Suprapubic skin (tissue), 4 donors: ENCODE data around the gene ACACB. TPM values are rescaled to one million over a fixed set of nuclear protein-coding genes. Genes with fewer than 3 reads are reported as not detected.

Experiments used
- DNase-seq, 2 donors: peaks; one replicate each; pipeline ENCODE4 v3.0.0-alpha.2; 2019; ENCODE audit warnings: low spot score in 2 of 2
- H3K27ac ChIP-seq: fragments of 200-600 bp; sonication (generic); one replicate; pipeline ENCODE4 v1.5.1; 2019
- H3K27me3 ChIP-seq: fragments of 200-600 bp; sonication (generic); one replicate; pipeline ENCODE4 v1.5.1; 2019
- H3K36me3 ChIP-seq: fragments of 200-600 bp; sonication (generic); one replicate; pipeline ENCODE4 v1.5.1; 2019
- H3K4me1 ChIP-seq: fragments of 200-600 bp; sonication (generic); one replicate; pipeline ENCODE4 v1.5.1; 2019
- H3K4me3 ChIP-seq: fragments of 200-600 bp; sonication (generic); one replicate; pipeline ENCODE4 v1.5.1; 2019; ENCODE audit warnings: mild to moderate bottlenecking
- H3K9me3 ChIP-seq: fragments of 200-600 bp; sonication (generic); one replicate; pipeline ENCODE4 v1.5.1; 2019
- CTCF ChIP-seq, 2 donors: fragments of 200-600 bp in 1 of 2; fragments of 450-650 bp in 1 of 2; sonication (generic) in 1 of 2; IDR thresholded peaks; one replicate each; pipeline ENCODE4 v1.5.1; 2016 to 2019; ENCODE audit warnings: antibody characterized with exemption in 2 of 2, mild to moderate bottlenecking in 1 of 2, moderate library complexity in 1 of 2
- EP300 ChIP-seq: sonication (generic); formaldehyde crosslinking; IDR thresholded peaks from one replicate; pipeline ENCODE4 v1.6.1; 2017; ENCODE audit warnings: antibody characterized with exemption
- POLR2A ChIP-seq, 2 donors: fragments of 450-650 bp; IDR thresholded peaks; one replicate each; pipeline ENCODE4 v1.6.1; 2017; ENCODE audit warnings: antibody characterized with exemption in 2 of 2, mild to moderate bottlenecking in 2 of 2, moderate library complexity in 2 of 2
- POLR2AphosphoS5 ChIP-seq, 3 donors: sonication (generic); formaldehyde crosslinking; IDR thresholded peaks; one replicate each; pipeline ENCODE4 v1.6.1; 2017; ENCODE audit warnings: antibody characterized with exemption in 3 of 3
- WGBS: methylation state at CpG from one replicate; pipeline ENCODE4 v1.1.5; 2018; 5-methylcytosine and 5-hydroxymethylcytosine counted together
- total RNA-seq, 4 donors: library from RNA; depleted of rRNA; stranded (reverse); fragments of >200 nt; gene quantifications; one replicate each; pipeline ENCODE4 v1.1.0, GENCODE V29; 2016

Gene ACACB
- total RNA-seq, 4 donors from 2014 or later, result 19.2 to 90.8 (median 56.9) TPM

GRCh38 chr12:109259545-109259895, 143.1 kb downstream of the ACACB start:
- no peak overlapping the region for H3K27ac ChIP-seq
- no peak for DNase-seq
- no peaks in the 10 kb centered on the region for H3K9me3 ChIP-seq
- WGBS, result 79% methylated on average over 1 of the region's 1 CpG
- H3K27me3 ChIP-seq, result no peaks in the 10 kb centered on the region
- no peaks in the 10 kb centered on the region for H3K4me1 ChIP-seq
- no peak for TF ChIP-seq CTCF (IDR thresholded peaks at IDR 0.05)
- TF ChIP-seq POLR2AphosphoS5 (IDR thresholded peaks at IDR 0.05), result no peak
- no peak for TF ChIP-seq EP300
- TF ChIP-seq POLR2A (IDR thresholded peaks at IDR 0.05), result no peak
- H3K4me3 ChIP-seq, result no peak overlapping the region
- H3K36me3 ChIP-seq, result peaks cover 76% of the 10 kb centered on the region

- no peaks in the 10 kb centered on the region for H3K4me1 ChIP-seq
- no peak for DNase-seq
- no peak overlapping the region for H3K27ac ChIP-seq
- no peaks in the 10 kb centered on the region for H3K9me3 ChIP-seq
- H3K27me3 ChIP-seq, result no peaks in the 10 kb centered on the region
- TF ChIP-seq POLR2A (IDR thresholded peaks at IDR 0.05), result no peak
- no peak for TF ChIP-seq POLR2AphosphoS5 (IDR thresholded peaks at IDR 0.05)
- no peak for TF ChIP-seq CTCF (IDR thresholded peaks at IDR 0.05)
- TF ChIP-seq EP300, result no peak
- WGBS, result 91% methylated on average over 1 of the region's 1 CpG
- H3K36me3 ChIP-seq, result peaks cover 79% of the 10 kb centered on the region
- no peak overlapping the region for H3K4me3 ChIP-seq
Observed at GRCh38 chr12:109261087-109261486, 144.7 kb downstream of the ACACB start.

- peaks cover 78% of the 10 kb centered on the region for H3K36me3 ChIP-seq
- WGBS, result 90% methylated on average over 2 of the region's 2 CpGs
Observed at GRCh38 chr12:109261939-109262338, 145.6 kb downstream of the ACACB start.

GRCh38 chr12:109263439-109263838, 147.1 kb downstream of the ACACB start:
- no peak for DNase-seq
- 100% methylated on average over 3 of the region's 3 CpGs for WGBS
- peaks cover 72% of the 10 kb centered on the region for H3K36me3 ChIP-seq
- H3K27ac ChIP-seq, result no peak overlapping the region
- no peaks in the 10 kb centered on the region for H3K9me3 ChIP-seq
- H3K4me3 ChIP-seq, result no peak overlapping the region
- H3K4me1 ChIP-seq, result no peaks in the 10 kb centered on the region
- H3K27me3 ChIP-seq, result no peaks in the 10 kb centered on the region
- TF ChIP-seq POLR2A (IDR thresholded peaks at IDR 0.05) (no peak), CTCF (IDR thresholded peaks at IDR 0.05) (no peak), POLR2AphosphoS5 (IDR thresholded peaks at IDR 0.05) (no peak), EP300 (no peak)

More at GRCh38 chr12:109261939-109262338, 145.6 kb downstream of the ACACB start:
- Histone ChIP-seq H3K4me1 (no peaks in the 10 kb centered on the region), H3K4me3 (no peak overlapping the region), H3K27me3 (no peaks in the 10 kb centered on the region), H3K9me3 (no peaks in the 10 kb centered on the region), H3K27ac (no peak overlapping the region)
- DNase-seq, result no peak
- TF ChIP-seq CTCF (IDR thresholded peaks at IDR 0.05), result no peak
- no peak for TF ChIP-seq POLR2AphosphoS5 (IDR thresholded peaks at IDR 0.05)
- TF ChIP-seq POLR2A (IDR thresholded peaks at IDR 0.05), result no peak
- TF ChIP-seq EP300, result no peak

- Histone ChIP-seq H3K9me3 (no peaks in the 10 kb centered on the region), H3K36me3 (peaks cover 64% of the 10 kb centered on the region), H3K4me1 (no peaks in the 10 kb centered on the region), H3K27ac (peak overlapping the region; percentile 10), H3K27me3 (no peaks in the 10 kb centered on the region), H3K4me3 (no peak overlapping the region)
- TF ChIP-seq CTCF (IDR thresholded peaks at IDR 0.05) (peak; percentile 42 to 52), EP300 (no peak)
- DNase-seq, result peak; percentile 82 to 90
- 59% methylated on average over 23 of the region's 23 CpGs for WGBS
Observed at GRCh38 chr12:109264095-109264942, 147.9 kb downstream of the ACACB start.
